Measurements from ENCODE around the gene CXCL14.

CXCL14 gene

GRCh38 chr5:135615581-135616260 lies 36.9 kb upstream of the CXCL14 start:
- TF ChIP-seq CTCF (IDR thresholded peaks at IDR 0.05; ENCODE audit: insufficient read depth, low read depth, low read length, missing control alignments) = no peak
- H3K4me3 ChIP-seq (ENCODE audit: low read depth, low read length) = no peak overlapping the region
- DNase-seq (ENCODE audit: low read depth) = no peak

GRCh38 chr5:135615171-135615570 lies 36.4 kb upstream of the CXCL14 start:
- no peak for TF ChIP-seq CTCF (IDR thresholded peaks at IDR 0.05; ENCODE audit: insufficient read depth, low read depth, low read length, missing control alignments)
- H3K4me3 ChIP-seq (ENCODE audit: low read depth, low read length) = no peak overlapping the region
- DNase-seq (ENCODE audit: low read depth) = no peak

- DNase-seq (ENCODE audit: low read depth) = no peak
- no peak overlapping the region for H3K4me3 ChIP-seq (ENCODE audit: low read depth, low read length)
- no peak for TF ChIP-seq CTCF (IDR thresholded peaks at IDR 0.05; ENCODE audit: insufficient read depth, low read depth, low read length, missing control alignments)
Observed at GRCh38 chr5:135609981-135610380, 31.2 kb upstream of the CXCL14 start.

- DNase-seq (ENCODE audit: low read depth) = no peak
- H3K4me3 ChIP-seq (ENCODE audit: low read depth, low read length) = no peak overlapping the region
- TF ChIP-seq CTCF (IDR thresholded peaks at IDR 0.05; ENCODE audit: insufficient read depth, low read depth, low read length, missing control alignments) = no peak
Observed at GRCh38 chr5:135608761-135609443, 30.1 kb upstream of the CXCL14 start.

GRCh38 chr5:135608361-135608760 lies 29.6 kb upstream of the CXCL14 start:
- TF ChIP-seq CTCF (IDR thresholded peaks at IDR 0.05; ENCODE audit: insufficient read depth, low read depth, low read length, missing control alignments) = no peak
- H3K4me3 ChIP-seq (ENCODE audit: low read depth, low read length) = no peak overlapping the region
- no peak for DNase-seq (ENCODE audit: low read depth)

GRCh38 chr5:135606431-135606830 lies 27.6 kb upstream of the CXCL14 start:
- no peak overlapping the region for H3K4me3 ChIP-seq (ENCODE audit: low read depth, low read length)
- no peak for DNase-seq (ENCODE audit: low read depth)
- TF ChIP-seq CTCF (IDR thresholded peaks at IDR 0.05; ENCODE audit: insufficient read depth, low read depth, low read length, missing control alignments) = no peak

Measured in GM12865 (cell line).